Smooth muscle cell (in vitro differentiated cells): Measurements from ENCODE around the gene TDRD9. TPM values are rescaled to one million over a fixed set of nuclear protein-coding genes. Genes with fewer than 3 reads are reported as not detected.

Experiments
- DNase-seq: peaks from one replicate; lab custom pipeline; 2025; ENCODE audit not compliant: unreplicated experiment; lab: John Stamatoyannopoulos, UW
- H2AFZ ChIP-seq: fragments of 200-600 bp; sonication (generic); 2 replicates; pipeline ENCODE4 v1.6.0; 2016; ENCODE audit warnings: antibody characterized with exemption, low read depth, mild to moderate bottlenecking
- H3F3A ChIP-seq: fragments of 200-600 bp; sonication (generic); 2 replicates; pipeline ENCODE4 v1.6.0; 2017; ENCODE audit warnings: antibody characterized with exemption, low read depth
- H3K27ac ChIP-seq: fragments of 200-600 bp; sonication (generic); 2 replicates; pipeline ENCODE4 v1.5.1; 2016; ENCODE audit warnings: low read depth, mild to moderate bottlenecking
- H3K27me3 ChIP-seq: fragments of 200-600 bp; sonication (generic); 2 replicates; pipeline ENCODE4 v1.6.1; 2016; ENCODE audit warnings: low read depth, mild to moderate bottlenecking
- H3K36me3 ChIP-seq: fragments of 200-600 bp; sonication (generic); 2 replicates; pipeline ENCODE4 v1.5.1; 2016; ENCODE audit warnings: low read depth
- H3K4me1 ChIP-seq: fragments of 200-600 bp; sonication (generic); 2 replicates; pipeline ENCODE4 v1.5.1; 2016; ENCODE audit warnings: low read depth
- H3K4me2 ChIP-seq: fragments of 200-600 bp; sonication (generic); 2 replicates; pipeline ENCODE4 v1.6.0; 2016; ENCODE audit warnings: mild to moderate bottlenecking
- H3K4me3 ChIP-seq: fragments of 200-600 bp; sonication (generic); 2 replicates; pipeline ENCODE4 v1.5.1; 2016; ENCODE audit warnings: mild to moderate bottlenecking
- H3K79me2 ChIP-seq: fragments of 200-600 bp; sonication (generic); 2 replicates; pipeline ENCODE4 v1.6.0; 2016; ENCODE audit warnings: low read depth, mild to moderate bottlenecking
- H3K9ac ChIP-seq: fragments of 200-600 bp; sonication (generic); 2 replicates; pipeline ENCODE4 v1.6.0; 2016; ENCODE audit warnings: low read depth
- H3K9me3 ChIP-seq: fragments of 200-600 bp; sonication (generic); replicated peaks from 2 replicates; pipeline ENCODE4 v1.5.1; 2016; ENCODE audit warnings: low read depth
- H4K20me1 ChIP-seq: fragments of 200-600 bp; sonication (generic); 2 replicates; pipeline ENCODE4 v1.6.0; 2016; ENCODE audit warnings: low read depth
- WGBS: methylation state at CpG from one replicate; pipeline ENCODE4 v1.1.7; 2016; ENCODE audit warnings: low lambda C conversion rate; 5-methylcytosine and 5-hydroxymethylcytosine counted together
- polyA plus RNA-seq: library from polyadenylated mRNA; unstranded; fragments of >200 nt; fragmentation: Nextera tagmentation; extraction: Ambion mirVana; gene quantifications from 2 replicates; pipeline ENCODE4 v1.2.1, GENCODE V29; 2016
- total RNA-seq: library from RNA; depleted of rRNA; stranded (reverse); fragments of >200 nt; gene quantifications from 2 replicates; pipeline ENCODE4 v1.2.3, GENCODE V29; 2014
- TF ChIP-seq, protein P1 (sequence below): fragments of 200-600 bp; sonication (generic); IDR thresholded peaks from 2 replicates; pipeline ENCODE4 v1.5.1; 2017; ENCODE audit warnings: borderline replicate concordance, mild to moderate bottlenecking, antibody characterized with exemption; ENCODE audit not compliant: insufficient read depth, poor library complexity, severe bottlenecking

Gene TDRD9
- total and polyA plus RNA-seq, 2 experiments from 2014 or later: 1.0 TPM; not detected in 1

DNA sequence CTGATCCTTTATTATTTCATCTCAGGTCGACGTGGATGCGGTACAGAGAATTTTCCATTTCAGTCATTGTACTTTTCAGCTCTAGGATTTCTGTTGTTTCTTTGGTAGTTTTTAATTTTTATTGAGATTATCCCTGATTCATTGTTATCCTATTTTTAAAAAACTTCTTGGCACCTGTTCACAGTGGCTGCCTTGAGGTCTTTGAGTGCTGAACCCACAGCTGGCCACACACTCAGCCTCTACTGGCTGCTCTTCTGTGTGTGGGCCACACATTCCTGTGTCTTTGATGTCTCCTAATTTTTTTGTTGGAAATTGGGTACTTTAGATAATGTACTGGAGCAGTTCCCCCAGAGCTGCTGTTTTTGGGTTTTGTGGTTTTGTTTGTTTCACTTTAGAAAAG, 119.5 kb downstream of the TDRD9 start:
- no peak overlapping the region for H3K4me3 ChIP-seq
- no peaks in the 10 kb centered on the region for H3K36me3 ChIP-seq
- no peak for DNase-seq
- H3K79me2 ChIP-seq: no peaks in the 10 kb centered on the region
- H3K9ac ChIP-seq: no peak overlapping the region
- no peaks in the 10 kb centered on the region for H3K27me3 ChIP-seq
- no peak overlapping the region for H3K4me2 ChIP-seq
- H4K20me1 ChIP-seq: no peaks in the 10 kb centered on the region
- H3K9me3 ChIP-seq: no peaks in the 10 kb centered on the region
- TF ChIP-seq, protein P1, sequence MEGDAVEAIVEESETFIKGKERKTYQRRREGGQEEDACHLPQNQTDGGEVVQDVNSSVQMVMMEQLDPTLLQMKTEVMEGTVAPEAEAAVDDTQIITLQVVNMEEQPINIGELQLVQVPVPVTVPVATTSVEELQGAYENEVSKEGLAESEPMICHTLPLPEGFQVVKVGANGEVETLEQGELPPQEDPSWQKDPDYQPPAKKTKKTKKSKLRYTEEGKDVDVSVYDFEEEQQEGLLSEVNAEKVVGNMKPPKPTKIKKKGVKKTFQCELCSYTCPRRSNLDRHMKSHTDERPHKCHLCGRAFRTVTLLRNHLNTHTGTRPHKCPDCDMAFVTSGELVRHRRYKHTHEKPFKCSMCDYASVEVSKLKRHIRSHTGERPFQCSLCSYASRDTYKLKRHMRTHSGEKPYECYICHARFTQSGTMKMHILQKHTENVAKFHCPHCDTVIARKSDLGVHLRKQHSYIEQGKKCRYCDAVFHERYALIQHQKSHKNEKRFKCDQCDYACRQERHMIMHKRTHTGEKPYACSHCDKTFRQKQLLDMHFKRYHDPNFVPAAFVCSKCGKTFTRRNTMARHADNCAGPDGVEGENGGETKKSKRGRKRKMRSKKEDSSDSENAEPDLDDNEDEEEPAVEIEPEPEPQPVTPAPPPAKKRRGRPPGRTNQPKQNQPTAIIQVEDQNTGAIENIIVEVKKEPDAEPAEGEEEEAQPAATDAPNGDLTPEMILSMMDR: no peak
- no peak overlapping the region for H3K27ac ChIP-seq
- H3K4me1 ChIP-seq: no peaks in the 10 kb centered on the region
- H2AFZ ChIP-seq: no peak overlapping the region
- 99% methylated on average over 3 of the region's 3 CpGs for WGBS
- no peaks in the 10 kb centered on the region for H3F3A ChIP-seq

- Histone ChIP-seq H3F3A (no peaks in the 10 kb centered on the region), H3K9me3 (no peaks in the 10 kb centered on the region), H3K4me2 (peak overlapping the region; percentile 27), H3K79me2 (no peaks in the 10 kb centered on the region), H3K27ac (peak overlapping the region; percentile 66), H3K27me3 (no peaks in the 10 kb centered on the region), H3K4me3 (no peak overlapping the region), H3K36me3 (no peaks in the 10 kb centered on the region), H3K9ac (peak overlapping the region; percentile 75), H4K20me1 (no peaks in the 10 kb centered on the region), H3K4me1 (no peaks in the 10 kb centered on the region), H2AFZ (no peak overlapping the region)
- no peak for DNase-seq
- TF ChIP-seq, protein P1: no peak
- WGBS: 83% methylated on average over 2 of the region's 2 CpGs
Measured at GRCh38 chr14:104048758-104049507, 120.7 kb downstream of the TDRD9 start.

DNA sequence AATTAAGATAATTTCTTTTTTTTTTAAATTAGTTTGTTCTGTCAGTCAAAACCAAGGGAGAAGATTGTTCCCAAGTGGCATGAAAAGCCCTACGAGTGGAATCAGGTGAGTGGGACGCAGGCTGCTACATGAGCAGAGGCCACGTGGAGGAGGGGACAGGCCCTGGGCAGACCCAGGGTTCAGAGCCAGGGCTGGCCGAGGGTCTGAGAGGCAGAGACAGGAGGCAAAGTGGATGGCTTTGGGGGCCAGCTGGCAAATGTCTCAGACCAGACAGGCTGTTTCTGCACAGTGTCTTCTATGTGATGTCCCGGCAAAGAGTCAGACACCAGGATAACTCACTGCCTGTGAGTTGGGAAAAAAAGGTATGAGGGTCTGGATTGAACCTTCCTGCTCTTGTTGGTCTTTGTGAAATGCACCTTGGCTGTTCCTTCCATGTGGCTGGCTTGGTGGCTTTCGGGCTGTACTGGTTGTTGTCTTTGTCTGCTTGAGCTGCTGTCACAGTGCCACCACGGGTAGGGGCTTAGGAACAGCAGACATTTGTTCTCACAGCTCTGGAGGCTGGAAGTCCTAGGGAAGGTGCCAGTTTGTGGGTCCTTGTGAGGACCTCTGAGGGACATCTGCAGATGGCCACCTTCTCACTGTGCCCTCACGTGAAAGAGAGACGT, 121.5 kb downstream of the TDRD9 start:
- Histone ChIP-seq H3K27me3 (no peaks in the 10 kb centered on the region), H3K9ac (peak overlapping the region; percentile 75), H3K36me3 (no peaks in the 10 kb centered on the region), H3K4me2 (peak overlapping the region; percentile 27), H3K4me1 (no peaks in the 10 kb centered on the region), H3F3A (no peaks in the 10 kb centered on the region), H3K9me3 (no peaks in the 10 kb centered on the region), H2AFZ (no peak overlapping the region), H3K79me2 (no peaks in the 10 kb centered on the region), H3K27ac (peak overlapping the region; percentile 66), H4K20me1 (no peaks in the 10 kb centered on the region), H3K4me3 (no peak overlapping the region)
- TF ChIP-seq, protein P1: no peak
- no peak for DNase-seq
- 65% methylated on average over 9 of the region's 9 CpGs for WGBS
